Neural crest cell (in vitro differentiated cells): ENCODE measurements around the gene TANGO2. TPM values are rescaled to one million over a fixed set of nuclear protein-coding genes. Genes with fewer than 3 reads are reported as not detected.

Source experiments
- DNase-seq: peaks from one replicate; pipeline ENCODE4 v3.0.0; 2021; ENCODE audit warnings: low read depth, mixed read lengths, low spot score
- H3K27ac Mint-ChIP-seq: one replicate; pipeline ENCODE4 v1.8.0; 2021; ENCODE audit warnings: mild to moderate bottlenecking, mixed read lengths; ENCODE audit not compliant: unreplicated experiment
- H3K27me3 Mint-ChIP-seq: 2 replicates; pipeline ENCODE4 v1.8.0; 2021; ENCODE audit warnings: low read depth, mild to moderate bottlenecking, mixed read lengths
- H3K36me3 Mint-ChIP-seq: 2 replicates; pipeline ENCODE4 v1.8.0; 2021; ENCODE audit warnings: low read depth, mild to moderate bottlenecking, mixed read lengths
- H3K4me1 Mint-ChIP-seq: 2 replicates; pipeline ENCODE4 v1.8.0; 2021; ENCODE audit warnings: mixed read lengths
- H3K4me3 Mint-ChIP-seq: one replicate; pipeline ENCODE4 v1.8.0; 2021; ENCODE audit warnings: mild to moderate bottlenecking, mixed read lengths
- H3K9me3 Mint-ChIP-seq: 2 replicates; pipeline ENCODE4 v1.8.0; 2021; ENCODE audit warnings: mixed read lengths
- total RNA-seq: library from RNA; stranded (reverse); gene quantifications from 2 replicates; pipeline ENCODE4 v1.2.1, GENCODE V29; 2021
- TF ChIP-seq, protein P1 (sequence below): fragments of 200-600 bp; sonication (generic); conservative IDR thresholded peaks from 2 replicates; pipeline ENCODE4 v1.5.0; 2021; ENCODE audit warnings: antibody characterized with exemption, mild to moderate bottlenecking

TANGO2 gene
- total RNA-seq, 1 donor from 2014 or later = 13.4 TPM

DNA sequence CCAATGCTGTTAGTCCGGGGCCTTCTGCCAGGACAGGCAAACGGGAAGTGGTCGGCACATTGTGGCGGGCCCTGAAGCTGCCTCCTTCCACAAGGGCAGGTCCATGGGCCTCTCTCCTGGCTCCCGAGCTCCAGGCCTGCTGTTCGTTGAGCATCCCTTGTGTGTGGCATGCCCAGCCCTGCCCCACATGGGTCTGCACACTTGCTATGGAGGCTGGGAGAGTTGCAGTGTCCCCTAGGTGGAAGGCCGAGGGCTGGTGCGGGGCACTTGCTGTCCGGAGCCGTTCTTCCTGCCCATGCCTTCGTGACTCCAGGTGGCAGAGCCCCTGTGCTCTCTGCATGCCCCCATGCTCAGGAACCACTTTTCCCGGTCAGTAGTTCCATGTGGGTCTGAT, 33.1 kb downstream of the TANGO2 start:
- no peak overlapping the region for H3K4me3 Mint-ChIP-seq

DNA sequence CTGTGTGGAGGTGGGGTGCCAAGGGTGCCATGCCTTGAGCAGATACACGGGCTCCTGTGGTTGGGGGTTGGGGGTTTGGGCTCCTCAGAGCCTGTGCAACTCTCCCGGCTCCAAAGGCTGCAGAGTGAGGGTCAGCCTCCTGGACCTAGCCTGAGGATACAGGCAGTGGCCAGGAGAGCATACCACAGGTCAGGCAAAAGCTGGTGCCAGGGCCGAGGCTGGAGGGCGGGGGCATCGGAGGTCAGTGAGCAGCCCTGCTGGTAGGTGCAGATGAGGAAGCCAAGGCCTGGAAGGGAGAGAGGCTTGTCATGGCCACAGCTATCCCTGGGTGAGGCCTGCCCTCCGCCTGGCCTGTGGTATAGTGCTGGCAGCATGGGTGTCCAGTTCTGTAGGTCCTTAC, 33.6 kb downstream of the TANGO2 start:
- H3K27ac Mint-ChIP-seq = no peak overlapping the region
- TF ChIP-seq, protein P1, sequence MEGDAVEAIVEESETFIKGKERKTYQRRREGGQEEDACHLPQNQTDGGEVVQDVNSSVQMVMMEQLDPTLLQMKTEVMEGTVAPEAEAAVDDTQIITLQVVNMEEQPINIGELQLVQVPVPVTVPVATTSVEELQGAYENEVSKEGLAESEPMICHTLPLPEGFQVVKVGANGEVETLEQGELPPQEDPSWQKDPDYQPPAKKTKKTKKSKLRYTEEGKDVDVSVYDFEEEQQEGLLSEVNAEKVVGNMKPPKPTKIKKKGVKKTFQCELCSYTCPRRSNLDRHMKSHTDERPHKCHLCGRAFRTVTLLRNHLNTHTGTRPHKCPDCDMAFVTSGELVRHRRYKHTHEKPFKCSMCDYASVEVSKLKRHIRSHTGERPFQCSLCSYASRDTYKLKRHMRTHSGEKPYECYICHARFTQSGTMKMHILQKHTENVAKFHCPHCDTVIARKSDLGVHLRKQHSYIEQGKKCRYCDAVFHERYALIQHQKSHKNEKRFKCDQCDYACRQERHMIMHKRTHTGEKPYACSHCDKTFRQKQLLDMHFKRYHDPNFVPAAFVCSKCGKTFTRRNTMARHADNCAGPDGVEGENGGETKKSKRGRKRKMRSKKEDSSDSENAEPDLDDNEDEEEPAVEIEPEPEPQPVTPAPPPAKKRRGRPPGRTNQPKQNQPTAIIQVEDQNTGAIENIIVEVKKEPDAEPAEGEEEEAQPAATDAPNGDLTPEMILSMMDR = no peak
- DNase-seq = no peak
- no peaks in the 10 kb centered on the region for H3K9me3 Mint-ChIP-seq
- no peak overlapping the region for H3K4me3 Mint-ChIP-seq
- H3K4me1 Mint-ChIP-seq = peaks cover 7% of the 10 kb centered on the region
- no peaks in the 10 kb centered on the region for H3K27me3 Mint-ChIP-seq
- peaks cover 3% of the 10 kb centered on the region for H3K36me3 Mint-ChIP-seq

More for the DNA sequence above, 33.1 kb downstream of the TANGO2 start:
- TF ChIP-seq, protein P1 = no peak
- peaks cover 5% of the 10 kb centered on the region for H3K4me1 Mint-ChIP-seq
- H3K36me3 Mint-ChIP-seq = peaks cover 5% of the 10 kb centered on the region
- H3K27ac Mint-ChIP-seq = no peak overlapping the region
- no peaks in the 10 kb centered on the region for H3K27me3 Mint-ChIP-seq
- H3K9me3 Mint-ChIP-seq = no peaks in the 10 kb centered on the region
- no peak for DNase-seq

DNA sequence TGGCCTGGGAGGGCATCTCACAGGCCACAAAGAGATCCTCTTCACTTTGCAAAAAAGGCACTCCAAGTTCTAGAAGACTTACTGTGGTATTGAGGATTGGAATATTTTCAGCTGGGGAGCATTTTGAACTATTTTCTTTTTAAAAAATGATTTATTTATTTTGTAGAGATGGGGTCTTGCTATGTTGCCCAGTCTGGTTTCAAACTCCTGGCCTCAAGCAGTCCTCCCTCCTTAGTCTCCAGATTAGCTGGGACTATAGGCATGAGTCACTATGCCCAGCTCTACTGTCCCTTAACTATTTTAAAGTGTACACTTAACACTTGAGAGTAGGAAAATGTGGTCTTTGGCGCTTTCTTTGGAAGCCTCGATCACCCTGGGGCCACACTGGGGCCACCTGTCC, 34.2 kb downstream of the TANGO2 start:
- Mint-ChIP-seq H3K4me1 (peaks cover 7% of the 10 kb centered on the region), H3K4me3 (no peak overlapping the region)

DNA sequence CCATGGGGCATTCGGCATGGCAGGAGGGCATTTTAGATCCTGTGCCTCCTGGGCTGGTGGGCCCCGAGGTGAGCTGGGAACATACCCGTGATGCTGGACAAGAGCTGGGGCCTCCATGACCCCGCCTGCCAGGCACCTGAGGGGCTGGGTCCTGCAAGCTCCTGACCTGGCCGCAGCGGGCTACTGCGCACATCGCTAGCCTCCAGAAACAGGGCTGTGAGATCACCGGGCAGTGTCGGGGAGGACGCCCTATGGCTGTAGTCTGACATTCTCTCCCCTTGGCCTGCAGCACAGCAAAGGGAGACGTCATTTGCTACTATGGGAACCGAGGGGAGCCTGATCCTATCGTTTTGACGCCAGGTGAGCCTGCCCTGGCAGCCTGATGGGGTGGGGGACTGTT, 34.7 kb downstream of the TANGO2 start:
- TF ChIP-seq, protein P1 = no peak
- H3K4me1 Mint-ChIP-seq = peaks cover 7% of the 10 kb centered on the region
- H3K27ac Mint-ChIP-seq = no peak overlapping the region
- no peaks in the 10 kb centered on the region for H3K9me3 Mint-ChIP-seq
- peaks cover 3% of the 10 kb centered on the region for H3K36me3 Mint-ChIP-seq
- no peak for DNase-seq
- no peak overlapping the region for H3K4me3 Mint-ChIP-seq
- no peaks in the 10 kb centered on the region for H3K27me3 Mint-ChIP-seq

More for the DNA sequence above, 34.2 kb downstream of the TANGO2 start:
- peaks cover 3% of the 10 kb centered on the region for H3K36me3 Mint-ChIP-seq
- DNase-seq = no peak
- H3K27ac Mint-ChIP-seq = no peak overlapping the region
- TF ChIP-seq, protein P1 = no peak
- no peaks in the 10 kb centered on the region for H3K27me3 Mint-ChIP-seq
- no peaks in the 10 kb centered on the region for H3K9me3 Mint-ChIP-seq

DNA sequence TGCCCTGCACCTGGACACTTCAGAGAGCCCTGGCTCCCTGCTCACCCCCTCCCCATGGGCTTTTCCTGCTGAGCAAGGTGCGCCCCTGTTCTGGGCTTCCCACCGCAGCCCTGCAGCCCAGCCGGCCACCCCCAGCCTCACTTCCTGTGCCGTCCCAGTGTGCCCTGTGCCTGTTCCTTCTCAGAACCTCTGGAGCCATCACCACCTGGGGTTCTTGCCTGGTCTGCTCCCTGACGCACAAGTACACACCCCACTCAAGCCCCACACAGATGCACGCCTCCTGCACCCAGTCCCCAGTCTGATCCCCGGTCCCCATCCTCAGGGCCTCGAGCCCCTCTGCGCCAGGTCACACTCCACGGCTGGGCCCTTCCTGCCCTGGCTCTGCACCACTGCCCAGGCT, 35.3 kb downstream of the TANGO2 start:
- Mint-ChIP-seq H3K4me3 (no peak overlapping the region), H3K27ac (no peak overlapping the region), H3K9me3 (no peaks in the 10 kb centered on the region), H3K36me3 (peaks cover 3% of the 10 kb centered on the region), H3K27me3 (no peaks in the 10 kb centered on the region), H3K4me1 (peaks cover 7% of the 10 kb centered on the region)
- no peak for DNase-seq
- TF ChIP-seq, protein P1 = no peak
